HG03460 (cell line): Measurements from ENCODE around the gene OBP2A.

Experiments
- ATAC-seq: cut with Tn5 transposase; IDR thresholded peaks from one replicate; pipeline ENCODE4 v1.9.1; 2021; ENCODE audit not compliant: unreplicated experiment

Gene OBP2A

DNA sequence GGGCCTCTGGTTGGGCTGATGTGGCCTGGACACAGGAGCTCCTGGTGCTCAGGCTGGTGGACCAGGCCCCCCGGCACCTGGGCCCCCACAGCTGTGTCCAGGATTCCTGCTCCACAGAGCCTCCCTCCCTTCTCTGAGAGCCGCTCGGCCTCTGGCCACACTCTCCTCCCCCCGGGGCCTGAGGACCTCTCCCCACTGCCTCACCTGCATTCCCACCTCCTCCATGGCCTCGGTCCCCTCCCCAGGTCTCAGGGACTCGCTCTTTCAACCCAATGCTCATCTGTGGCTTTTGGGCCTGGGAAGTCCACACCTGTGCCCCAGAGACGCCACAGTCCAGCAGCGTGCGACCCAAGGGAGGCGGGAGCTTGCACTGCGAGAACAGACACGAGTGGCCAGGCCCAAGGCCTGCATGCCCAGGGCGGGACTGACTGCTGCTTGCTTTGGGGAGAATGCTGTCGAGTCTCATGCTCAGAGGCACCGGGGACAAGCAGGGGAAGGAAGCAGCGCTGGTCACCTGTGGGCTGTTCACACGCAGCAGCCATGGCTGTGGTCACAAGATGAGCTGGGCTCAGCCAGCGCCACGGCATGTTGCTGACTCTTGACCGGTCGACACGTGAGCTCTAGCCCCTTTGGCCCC is 30.2 kb downstream of the OBP2A start:
- ATAC-seq = no peak

DNA sequence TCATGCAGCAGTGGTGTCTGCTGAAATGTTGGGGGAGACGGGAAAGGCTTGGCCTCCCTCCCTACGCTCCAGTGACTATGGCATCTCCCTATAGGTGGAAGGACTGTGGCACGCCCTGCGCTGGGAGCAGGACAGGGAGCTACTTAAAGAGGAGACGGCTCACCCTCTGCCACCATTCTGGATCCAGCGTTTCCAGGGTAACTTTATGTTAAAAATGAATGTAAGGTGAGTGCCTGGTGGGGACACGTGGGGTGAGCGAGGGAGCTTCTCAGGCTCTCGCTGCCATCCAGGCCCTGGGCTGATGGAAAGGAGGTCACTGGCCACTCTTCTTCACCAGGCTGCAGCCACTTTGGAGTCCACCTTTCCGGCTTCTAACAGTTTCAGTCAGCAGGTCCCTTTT is 31.3 kb downstream of the OBP2A start:
- ATAC-seq = no peak

- no peak for ATAC-seq
Observed at GRCh38 chr9:135579356-135579755, 33.4 kb downstream of the OBP2A start.

DNA sequence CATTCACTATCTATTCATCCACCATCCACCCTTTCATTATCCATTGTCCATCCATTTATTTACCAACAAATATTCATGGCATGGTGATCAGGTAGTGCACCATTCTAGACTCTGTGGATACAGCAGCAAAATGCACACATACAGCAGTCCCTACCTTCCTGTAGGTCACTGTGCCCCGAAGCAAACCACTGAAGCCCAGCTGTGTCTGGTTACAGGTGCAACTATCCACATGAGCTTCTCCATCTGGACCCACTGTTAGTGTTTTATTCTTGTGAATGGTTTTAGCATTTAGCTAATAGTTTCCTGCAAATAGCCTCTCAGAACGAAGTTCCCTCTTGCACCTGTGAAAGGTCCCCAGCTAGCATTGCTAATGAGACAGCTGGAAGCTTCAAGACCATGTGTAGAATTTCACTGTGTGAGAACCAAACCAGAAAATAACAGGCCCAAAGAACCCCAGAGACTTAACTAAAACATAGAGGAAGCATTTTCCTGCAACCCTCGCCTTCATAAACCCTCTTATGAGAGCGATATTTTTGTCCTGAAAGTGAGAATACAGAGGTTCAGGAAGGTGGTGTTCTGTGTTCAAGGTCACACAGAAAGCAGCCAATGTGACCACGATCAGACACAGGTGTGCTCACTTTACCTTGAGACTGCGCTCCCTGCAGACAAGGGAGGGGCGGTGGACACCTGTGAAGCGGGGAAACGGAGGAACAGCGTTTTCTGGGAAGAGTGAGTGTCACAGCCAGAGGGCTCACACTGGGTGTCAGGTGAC is 34.1 kb downstream of the OBP2A start:
- no peak for ATAC-seq

- ATAC-seq = no peak
Observed at GRCh38 chr9:135580664-135581380, 34.9 kb downstream of the OBP2A start.

DNA sequence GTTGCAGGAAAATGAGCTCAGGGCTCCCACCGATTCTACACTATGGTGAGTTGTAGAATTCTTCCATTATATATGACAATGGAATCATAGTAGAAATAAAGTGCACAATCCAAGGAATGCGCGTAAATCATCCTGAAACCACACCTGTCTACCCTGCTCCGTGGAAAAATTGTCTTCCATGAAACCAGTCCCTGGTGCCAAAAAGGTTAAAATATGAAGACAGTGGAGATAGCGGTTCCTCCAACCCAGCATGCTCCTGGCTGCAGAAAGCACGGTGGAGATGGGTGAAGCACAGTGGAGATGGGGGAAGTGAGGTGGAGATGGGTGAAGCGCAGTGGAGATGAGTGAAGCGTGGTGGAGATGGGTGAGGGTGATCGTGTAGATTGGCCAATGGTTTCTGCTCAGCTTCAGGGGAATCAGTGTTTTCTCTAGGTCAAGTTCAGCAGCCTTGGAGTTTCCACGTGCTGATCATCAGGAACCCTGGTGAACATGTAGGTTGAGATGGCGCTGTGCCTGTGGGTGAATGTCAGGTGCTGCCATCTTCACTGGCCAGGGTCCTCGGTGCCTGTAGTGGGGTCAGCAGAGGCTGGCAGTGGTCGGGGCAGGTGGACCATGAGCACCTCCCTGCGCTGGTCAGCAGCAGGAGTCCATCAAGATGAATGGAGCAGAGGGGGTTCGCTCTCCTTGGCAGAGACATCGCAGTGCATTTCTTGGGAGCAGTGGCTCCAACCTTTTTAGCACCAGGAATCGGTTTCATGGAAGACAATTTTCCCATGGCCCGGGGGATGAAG is 35.9 kb downstream of the OBP2A start:
- no peak for ATAC-seq

DNA sequence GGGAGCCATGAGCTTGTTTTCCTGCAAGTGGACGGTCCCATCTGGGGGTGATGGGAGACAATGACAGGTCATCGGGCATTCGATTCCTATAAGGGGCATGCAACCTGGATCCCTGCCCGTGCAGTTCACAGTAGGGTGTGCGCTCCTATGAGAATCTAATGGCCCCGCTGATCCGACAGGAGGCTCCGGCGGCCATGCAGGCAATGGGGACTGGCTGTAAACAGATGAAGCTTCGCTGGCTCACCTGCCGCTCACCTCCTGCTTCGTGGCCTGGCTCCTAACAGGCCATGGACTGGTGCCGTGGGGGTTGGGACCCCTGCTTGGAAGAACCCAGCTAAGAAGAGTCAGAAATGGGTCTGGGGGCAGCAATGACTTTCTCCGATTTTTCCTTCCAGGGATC is 36.6 kb downstream of the OBP2A start:
- ATAC-seq = no peak

DNA sequence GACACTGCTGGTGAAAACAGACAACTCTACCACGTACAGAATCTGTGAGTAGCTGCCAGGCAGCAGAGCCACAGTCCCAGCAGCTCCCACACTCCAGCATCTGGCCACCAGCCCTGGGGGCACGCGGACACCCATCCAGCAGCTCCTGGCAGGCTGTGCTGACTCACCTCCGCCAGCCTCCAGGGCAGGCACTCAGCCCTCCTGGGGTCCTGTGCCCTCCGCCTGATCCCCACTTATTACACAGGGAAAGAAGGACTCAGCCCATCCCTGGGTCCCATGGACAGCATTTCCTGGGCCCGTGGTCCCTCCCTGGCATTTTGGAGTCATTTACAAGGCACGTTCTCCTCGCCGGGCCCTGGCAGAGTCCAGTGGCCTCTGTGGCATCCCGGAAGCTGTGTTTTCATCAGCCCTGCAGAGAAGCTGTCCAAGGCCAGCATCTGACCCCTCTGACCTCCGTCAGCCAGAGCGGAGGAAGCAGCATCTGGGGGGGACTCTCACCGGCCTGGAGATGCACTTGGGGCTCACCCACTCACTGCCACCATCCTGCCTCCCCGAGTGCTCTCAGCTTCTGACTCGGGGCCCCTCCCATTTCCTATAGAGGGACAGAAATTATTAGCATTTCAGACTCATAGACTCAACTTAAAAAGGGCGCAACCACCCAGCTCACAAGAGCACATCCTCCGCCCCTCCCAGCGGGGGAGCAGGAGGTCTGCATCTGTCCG is 37.2 kb downstream of the OBP2A start:
- ATAC-seq = no peak

DNA sequence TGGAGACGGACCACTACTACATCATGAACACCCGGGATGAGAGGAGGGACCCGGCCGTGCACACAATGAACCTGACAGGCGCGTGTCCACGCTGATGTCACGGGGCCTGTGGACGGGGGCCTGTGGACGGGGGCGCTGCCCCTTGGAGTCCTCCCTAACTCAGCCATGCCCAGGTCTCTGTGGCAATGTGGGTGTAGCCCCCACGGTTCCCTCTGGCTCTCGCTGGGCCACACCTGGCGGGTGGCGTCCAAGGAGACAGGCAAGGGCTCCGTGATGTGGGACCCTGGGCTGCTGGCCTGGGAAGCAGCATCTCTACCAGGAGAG is 37.7 kb downstream of the OBP2A start:
- ATAC-seq = no peak

- no peak for ATAC-seq
Observed at GRCh38 chr9:135584371-135584770, 38.4 kb downstream of the OBP2A start.

DNA sequence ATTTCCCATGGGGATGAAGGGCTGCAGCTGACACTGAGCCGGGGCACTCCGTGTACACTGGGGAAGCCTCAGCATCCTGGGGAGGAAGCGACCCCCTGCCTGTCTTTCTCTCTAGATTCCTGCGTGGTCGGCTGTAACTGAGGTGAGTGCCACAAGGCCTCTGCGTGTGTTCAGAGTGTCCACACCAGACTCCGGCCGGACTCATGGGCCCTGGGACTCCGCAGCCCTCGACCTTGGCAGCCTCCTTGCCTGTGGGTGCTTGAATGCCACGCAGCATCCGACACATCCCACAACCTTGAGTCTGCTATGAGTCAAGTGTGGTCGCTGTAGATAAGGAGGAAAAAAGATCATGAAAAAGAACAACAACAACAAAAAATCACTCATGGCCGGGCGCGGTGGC is 39.0 kb downstream of the OBP2A start:
- ATAC-seq = no peak

- ATAC-seq = no peak
Observed at GRCh38 chr9:135586601-135587109, 40.7 kb downstream of the OBP2A start.

DNA sequence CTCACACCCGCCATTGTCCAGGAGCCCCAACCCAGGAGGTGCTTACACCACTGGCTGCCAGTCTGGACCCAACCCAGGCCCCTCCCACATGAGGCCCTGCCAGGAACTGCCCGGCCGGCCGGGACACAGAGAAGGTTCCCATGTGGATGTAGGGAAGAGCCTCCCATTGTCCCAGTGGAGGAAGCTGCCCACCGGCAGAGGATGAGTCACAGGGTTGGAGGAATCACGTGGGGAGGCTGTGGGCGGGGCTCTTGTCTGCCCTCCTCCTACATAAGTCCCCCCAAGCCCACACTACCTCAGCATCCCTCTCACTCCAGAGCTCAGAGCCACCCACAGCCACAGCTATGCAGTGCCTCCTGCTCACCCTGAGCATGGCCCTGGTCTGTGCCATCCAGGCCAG is 41.7 kb downstream of the OBP2A start:
- ATAC-seq = no peak

DNA sequence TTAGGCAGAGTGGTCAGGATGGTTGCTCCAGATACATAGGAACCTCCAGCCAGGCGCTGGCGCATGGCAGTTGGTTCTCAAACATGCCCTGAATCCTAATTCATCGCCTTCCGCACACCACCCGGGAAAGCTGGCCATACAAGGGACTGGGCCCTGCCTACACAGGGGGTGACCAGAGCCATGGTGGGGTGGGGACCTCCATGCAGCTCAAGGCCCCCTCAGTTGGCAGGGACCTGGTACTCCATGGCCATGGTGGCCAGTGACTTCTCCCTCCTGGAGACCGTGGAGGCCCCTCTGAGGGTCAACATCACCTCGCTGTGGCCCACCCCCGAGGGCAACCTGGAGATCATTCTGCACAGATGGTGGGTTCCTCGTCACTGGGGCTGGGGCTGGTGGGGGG is 42.4 kb downstream of the OBP2A start:
- ATAC-seq = no peak

DNA sequence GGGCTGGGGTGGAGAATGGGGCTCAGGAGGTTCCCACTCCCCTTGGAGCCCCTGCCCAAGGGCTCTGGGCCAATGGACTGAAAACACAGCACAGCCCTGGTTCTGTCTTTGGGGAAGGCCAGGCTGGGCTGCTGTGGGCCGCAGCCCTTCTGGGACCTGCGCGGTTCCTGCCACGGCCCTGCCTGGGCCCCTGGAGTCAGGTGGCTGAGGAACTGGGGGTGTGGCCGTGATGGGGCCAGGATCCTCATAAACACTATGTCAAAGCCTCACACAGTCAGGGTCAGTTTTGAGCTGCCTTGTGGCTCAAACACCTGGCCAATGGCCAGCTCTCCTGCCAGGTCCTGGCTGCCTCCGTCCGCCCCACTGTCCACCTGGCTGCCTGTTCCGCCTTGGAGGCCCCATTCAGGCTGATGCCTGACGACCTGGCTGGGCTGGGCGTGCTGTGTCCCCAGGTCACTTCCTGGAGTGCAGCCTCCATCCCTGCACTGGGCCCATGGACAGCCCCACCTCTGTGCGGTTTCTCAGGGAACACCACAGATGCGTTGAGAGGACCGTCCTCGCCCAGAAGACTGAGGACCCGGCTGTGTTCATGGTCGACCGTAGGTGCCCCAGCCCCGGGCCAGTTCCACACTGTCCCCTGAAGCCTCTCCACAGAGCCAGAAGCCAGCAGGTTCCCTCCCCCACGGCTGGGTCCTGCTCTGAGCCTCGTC is 43.1 kb downstream of the OBP2A start:
- ATAC-seq = no peak

- ATAC-seq = no peak
Observed at GRCh38 chr9:135589596-135590485, 43.9 kb downstream of the OBP2A start.

GRCh38 chr9:135590486-135591079 is 44.7 kb downstream of the OBP2A start:
- ATAC-seq = no peak

DNA sequence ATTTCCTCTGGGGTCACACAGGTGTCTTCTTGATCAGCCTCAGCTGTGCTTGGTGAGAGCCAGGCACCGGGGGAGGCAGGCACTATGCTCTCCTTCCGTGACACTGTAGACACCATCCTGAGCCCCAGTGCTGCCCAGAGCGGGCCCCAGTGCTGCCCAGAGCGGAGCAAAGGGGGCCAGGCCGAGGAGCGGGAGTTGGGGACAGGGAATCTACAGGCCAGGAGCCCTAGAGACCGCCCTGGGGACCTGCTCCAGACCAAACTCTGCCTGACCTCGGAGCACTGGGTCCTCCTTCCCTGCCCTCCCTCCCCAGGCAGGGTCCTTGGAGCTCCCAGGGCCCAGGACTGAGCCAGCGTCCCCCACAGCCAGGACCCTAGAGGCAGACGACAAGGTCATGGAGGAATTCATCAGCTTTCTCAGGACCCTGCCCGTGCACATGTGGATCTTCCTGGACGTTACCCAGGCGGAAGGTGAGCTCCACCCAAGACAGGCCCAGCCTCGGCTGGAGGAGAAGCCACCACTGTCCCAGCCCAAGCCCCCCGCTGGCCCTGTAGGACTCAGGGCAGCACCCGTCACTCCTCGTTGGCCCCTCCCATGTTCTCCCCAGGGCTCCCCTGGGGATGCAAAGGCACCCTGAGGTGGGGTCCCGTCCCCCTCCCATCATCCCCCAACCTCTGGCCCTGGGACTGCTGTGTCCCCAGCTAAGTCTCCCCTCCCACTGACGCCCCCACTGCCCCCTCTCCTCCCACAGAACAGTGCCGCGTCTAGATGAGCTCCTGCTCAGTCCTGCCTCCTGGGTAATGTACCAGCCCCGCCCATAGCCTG is 45.8 kb downstream of the OBP2A start:
- no peak for ATAC-seq
